PC-9 (cell line): ENCODE measurements around the gene ILF2.

Experiments used
- CTCF ChIP-seq: fragments of 200-600 bp; sonication (generic); conservative IDR thresholded peaks from 2 replicates; pipeline ENCODE4 v1.6.1; 2017; ENCODE audit warnings: mixed run types, antibody characterized with exemption, mild to moderate bottlenecking, moderate library complexity
- EZH2 ChIP-seq: fragments of 200-600 bp; sonication (generic); IDR thresholded peaks from 2 replicates; pipeline ENCODE4 v1.8.0; 2017; ENCODE audit warnings: antibody characterized with exemption, low read depth

DNA sequence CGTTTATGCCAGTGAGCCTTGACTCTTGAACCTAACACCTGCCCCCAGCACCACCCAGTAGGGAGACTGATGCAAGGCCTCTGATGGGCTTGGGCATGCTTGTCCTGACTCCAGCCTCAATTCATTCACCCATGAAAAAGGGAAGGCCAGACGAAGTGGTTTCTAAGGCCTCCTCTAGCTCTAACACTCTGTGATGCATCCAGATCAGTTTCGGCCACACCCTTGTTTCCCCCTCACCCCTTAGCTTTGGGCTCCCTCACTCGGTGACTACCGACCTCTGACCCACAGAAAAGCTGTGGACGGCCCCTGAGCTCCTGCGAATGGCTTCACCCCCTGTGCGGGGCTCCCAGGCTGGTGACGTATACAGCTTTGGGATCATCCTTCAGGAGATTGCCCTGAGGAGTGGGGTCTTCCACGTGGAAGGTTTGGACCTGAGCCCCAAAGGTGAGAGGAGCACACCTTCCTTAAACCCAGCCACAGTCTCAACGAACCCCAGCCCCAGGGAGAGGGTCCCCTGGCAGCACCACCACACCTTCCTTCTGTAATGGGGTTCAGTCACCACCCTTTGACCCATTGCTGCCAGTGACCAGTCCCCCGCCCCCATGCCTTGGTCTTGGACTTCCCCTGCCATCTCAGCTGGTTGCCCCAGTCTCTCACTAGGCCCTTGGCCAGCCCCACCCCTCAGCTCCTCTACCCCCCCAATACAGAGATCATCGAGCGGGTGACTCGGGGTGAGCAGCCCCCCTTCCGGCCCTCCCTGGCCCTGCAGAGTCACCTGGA is 16.7 kb upstream of the ILF2 start:
- TF ChIP-seq CTCF (no peak), EZH2 (no peak)
